ENCODE data around the gene TINAGL1.

DNA sequence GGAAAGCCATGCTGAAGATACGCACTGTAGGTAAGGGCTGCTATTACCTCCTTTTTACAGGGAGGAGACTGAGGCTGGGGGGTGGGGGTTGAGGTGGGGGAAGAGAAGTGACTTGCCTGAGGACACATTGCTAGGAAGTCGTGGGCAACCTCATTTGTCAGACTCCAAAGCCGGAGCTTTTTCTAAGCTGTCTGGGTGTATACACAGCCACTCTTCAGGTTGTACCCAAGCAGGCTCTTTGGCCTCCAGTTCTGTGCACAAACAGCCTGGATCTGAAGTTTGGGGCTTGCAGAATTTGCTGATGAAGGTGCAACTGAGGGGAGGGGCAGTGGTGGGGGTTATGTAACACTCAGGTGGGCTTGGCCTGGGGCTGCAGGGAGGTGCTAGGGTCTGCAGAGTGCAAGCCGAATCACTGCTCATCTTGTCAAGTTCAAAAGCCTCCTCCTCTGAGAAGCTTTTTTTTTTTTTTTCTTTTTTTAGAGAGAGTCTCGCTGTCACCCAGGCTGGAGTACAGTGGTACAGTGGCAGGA is 16.9 kb downstream of the TINAGL1 start:
- TF ChIP-seq, protein P1, sequence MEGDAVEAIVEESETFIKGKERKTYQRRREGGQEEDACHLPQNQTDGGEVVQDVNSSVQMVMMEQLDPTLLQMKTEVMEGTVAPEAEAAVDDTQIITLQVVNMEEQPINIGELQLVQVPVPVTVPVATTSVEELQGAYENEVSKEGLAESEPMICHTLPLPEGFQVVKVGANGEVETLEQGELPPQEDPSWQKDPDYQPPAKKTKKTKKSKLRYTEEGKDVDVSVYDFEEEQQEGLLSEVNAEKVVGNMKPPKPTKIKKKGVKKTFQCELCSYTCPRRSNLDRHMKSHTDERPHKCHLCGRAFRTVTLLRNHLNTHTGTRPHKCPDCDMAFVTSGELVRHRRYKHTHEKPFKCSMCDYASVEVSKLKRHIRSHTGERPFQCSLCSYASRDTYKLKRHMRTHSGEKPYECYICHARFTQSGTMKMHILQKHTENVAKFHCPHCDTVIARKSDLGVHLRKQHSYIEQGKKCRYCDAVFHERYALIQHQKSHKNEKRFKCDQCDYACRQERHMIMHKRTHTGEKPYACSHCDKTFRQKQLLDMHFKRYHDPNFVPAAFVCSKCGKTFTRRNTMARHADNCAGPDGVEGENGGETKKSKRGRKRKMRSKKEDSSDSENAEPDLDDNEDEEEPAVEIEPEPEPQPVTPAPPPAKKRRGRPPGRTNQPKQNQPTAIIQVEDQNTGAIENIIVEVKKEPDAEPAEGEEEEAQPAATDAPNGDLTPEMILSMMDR (conservative IDR thresholded peaks at IDR 0.05) = no peak
- TF ChIP-seq ZFX (IDR thresholded peaks at IDR 0.05) = no peak

Data from C4-2B (cell line).